HAP-1 (cell line): Measurements from ENCODE around the gene FYN.
"Not testable (repeated sequence)": the region's sequence is repeated elsewhere in the genome, so short reads cannot be mapped to it uniquely, and the experiment has no call there.

Experiments
- DNase-seq, 2 experiments: peaks; one replicate each; pipeline ENCODE4 v3.0.0-alpha.2; 2016 to 2020; ENCODE audit warnings: low spot score in 2 of 2
- H3K27me3 ChIP-seq: fragments of 250-450 bp; sonication (Bioruptor Pico); 2 replicates; pipeline ENCODE4 v1.5.1; 2020; ENCODE audit warnings: low read depth, mild to moderate bottlenecking, moderate library complexity
- H3K36me3 ChIP-seq: fragments of 250-450 bp; sonication (Bioruptor Pico); replicated peaks from 2 replicates; pipeline ENCODE4 v1.5.1; 2020; ENCODE audit warnings: mild to moderate bottlenecking
- H3K4me1 ChIP-seq: fragments of 250-450 bp; sonication (Bioruptor Pico); 2 replicates; pipeline ENCODE4 v1.5.1; 2020; ENCODE audit warnings: mild to moderate bottlenecking
- H3K4me3 ChIP-seq: fragments of 250-450 bp; sonication (Bioruptor Pico); 2 replicates; pipeline ENCODE4 v1.5.1; 2020; ENCODE audit warnings: mild to moderate bottlenecking, moderate library complexity
- H3K9me3 ChIP-seq: fragments of 250-450 bp; sonication (Bioruptor Pico); 2 replicates; pipeline ENCODE4 v1.5.1; 2020; ENCODE audit warnings: mild to moderate bottlenecking, moderate library complexity
- in situ Hi-C: fragments of 300-500 bp; cut with MboI; formaldehyde crosslinking; loops from 3 replicates; pipeline ENCODE4 v1.14.3; 2020; ENCODE audit warnings: low sequenced_read_pairs, inconsistent platforms, mixed read lengths

Gene FYN

DNA sequence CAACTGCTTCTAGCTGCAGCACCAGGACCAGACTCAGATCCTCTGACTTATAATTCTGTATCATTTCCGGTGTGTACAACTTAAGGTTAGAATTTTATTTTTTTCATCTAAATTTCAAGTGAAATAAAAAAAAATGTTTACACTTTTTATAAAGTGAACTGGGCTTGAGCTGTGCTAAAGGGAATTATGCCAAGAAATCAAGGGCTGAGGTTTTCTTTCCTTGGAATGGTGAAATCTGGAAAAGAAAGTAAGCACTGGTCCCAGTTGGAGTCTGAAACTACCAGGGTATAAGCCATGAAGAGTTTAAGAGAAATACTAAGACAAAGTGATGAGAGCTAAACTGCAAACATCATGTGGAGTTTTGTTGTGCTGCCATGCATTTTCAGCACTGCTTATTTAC lies 21.7 kb upstream of the FYN start:
- no peaks in the 10 kb centered on the region; the same call in 1 of the 2 replicates for H3K27me3 ChIP-seq
- no peak for DNase-seq
- no peaks in the 10 kb centered on the region for H3K36me3 ChIP-seq
- H3K4me3 ChIP-seq, result no peak overlapping the region
- in situ Hi-C loops, result no loop called here
- H3K4me1 ChIP-seq, result no peaks in the 10 kb centered on the region; the same call in none of the 2 replicates
- H3K9me3 ChIP-seq, result no peaks in the 10 kb centered on the region

- in situ Hi-C loops, result no loop called here
- Histone ChIP-seq H3K36me3 (no peaks in the 10 kb centered on the region), H3K9me3 (no peaks in the 10 kb centered on the region), H3K4me1 (no peaks in the 10 kb centered on the region; the same call in none of the 2 replicates), H3K4me3 (no peak overlapping the region), H3K27me3 (no peaks in the 10 kb centered on the region; the same call in 1 of the 2 replicates)
- DNase-seq, result no peak
Measured at GRCh38 chr6:111894272-111894671, 21.0 kb upstream of the FYN start.

DNA sequence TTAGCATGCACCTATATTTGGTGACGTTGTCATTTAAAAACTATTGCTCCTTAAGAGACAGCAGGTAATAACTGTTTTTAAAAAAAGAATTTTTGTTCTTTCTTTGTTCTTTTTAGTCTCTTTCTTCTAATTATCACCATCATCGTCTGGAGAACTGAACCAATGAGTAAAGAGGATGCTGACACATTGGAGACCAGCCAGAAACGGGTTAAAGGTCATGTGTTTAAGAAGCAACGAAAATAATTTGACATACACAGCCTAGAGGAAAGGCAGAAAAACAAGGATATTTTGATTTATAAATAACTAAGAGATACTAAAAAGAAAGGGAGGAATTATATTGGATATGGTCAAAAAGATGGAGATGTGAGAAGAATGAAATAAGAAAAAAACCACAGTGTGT lies 19.2 kb upstream of the FYN start:
- no peaks in the 10 kb centered on the region for H3K36me3 ChIP-seq
- H3K9me3 ChIP-seq, result no peaks in the 10 kb centered on the region
- H3K4me1 ChIP-seq, result peaks cover 4% of the 10 kb centered on the region
- H3K27me3 ChIP-seq, result no peaks in the 10 kb centered on the region; the same call in 1 of the 2 replicates
- H3K4me3 ChIP-seq, result no peak overlapping the region
- in situ Hi-C loops, result no loop called here
- no peak for DNase-seq

- H3K4me3 ChIP-seq, result no peak overlapping the region
- DNase-seq, result no peak
- no peaks in the 10 kb centered on the region for H3K9me3 ChIP-seq
- H3K36me3 ChIP-seq, result no peaks in the 10 kb centered on the region
- in situ Hi-C loops, result no loop called here
- no peaks in the 10 kb centered on the region; the same call in 1 of the 2 replicates for H3K27me3 ChIP-seq
- peaks cover 4% of the 10 kb centered on the region for H3K4me1 ChIP-seq
Measured at GRCh38 chr6:111890988-111891387, 17.7 kb upstream of the FYN start.

DNA sequence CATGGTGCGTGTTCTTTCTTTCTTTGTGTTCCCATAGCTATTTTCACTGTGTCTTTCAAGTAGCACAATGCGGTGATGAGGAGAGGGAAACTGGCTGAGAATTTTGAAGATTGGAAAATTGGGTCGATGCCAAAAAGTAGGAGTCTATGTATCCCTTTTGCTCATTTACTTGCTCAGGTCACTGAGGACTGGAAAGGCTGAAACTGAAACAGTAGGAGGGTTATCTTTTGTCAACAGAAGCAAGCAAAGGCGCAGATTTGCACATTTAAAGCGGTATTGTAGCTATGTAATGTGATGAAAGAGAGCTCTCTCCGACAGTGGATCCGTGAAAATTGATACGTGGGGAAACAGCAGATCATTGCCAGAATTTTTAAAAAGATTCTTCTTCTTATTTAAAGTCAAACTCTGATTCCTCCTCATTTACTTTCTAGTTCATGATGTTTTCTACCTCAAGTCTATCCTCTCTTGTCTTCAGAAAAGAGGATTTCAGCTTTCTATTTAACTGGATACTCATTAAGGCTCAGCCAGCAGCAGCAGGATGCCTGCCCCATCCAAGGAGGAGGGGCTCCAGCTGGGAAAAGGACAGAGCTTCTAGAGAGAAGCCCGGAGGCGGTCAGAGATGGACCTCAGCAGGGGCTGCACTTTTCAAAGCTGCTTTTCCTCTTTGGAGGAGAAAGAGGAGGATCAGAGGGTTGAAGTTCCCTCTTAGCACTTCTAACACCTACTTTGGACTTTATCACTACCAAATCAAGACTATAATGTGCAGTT lies 15.9 kb upstream of the FYN start:
- peak; percentile 78 to 87 for DNase-seq
- no peak overlapping the region for H3K4me3 ChIP-seq
- no peaks in the 10 kb centered on the region for H3K27me3 ChIP-seq
- no peaks in the 10 kb centered on the region for H3K36me3 ChIP-seq
- in situ Hi-C loops, result no loop called here
- peaks cover 4% of the 10 kb centered on the region for H3K4me1 ChIP-seq
- H3K9me3 ChIP-seq, result no peaks in the 10 kb centered on the region

DNA sequence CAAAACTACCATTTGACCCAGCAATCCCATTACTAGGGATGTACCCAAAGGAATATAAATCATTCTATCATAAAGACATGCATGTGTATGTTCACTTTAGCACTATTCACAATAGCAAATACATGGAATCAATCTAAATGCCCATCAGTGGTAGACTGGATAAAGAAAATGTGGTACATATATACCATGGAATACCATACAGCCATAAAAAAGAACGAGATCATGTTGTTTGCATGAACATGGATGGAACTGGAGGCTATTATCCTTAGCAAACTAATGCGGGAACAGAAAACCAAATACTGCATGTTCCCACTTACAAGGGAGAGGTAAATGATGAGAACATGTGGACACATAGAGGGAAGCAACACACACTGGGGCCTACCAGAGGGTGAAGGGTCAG lies 13.5 kb upstream of the FYN start:
- H3K4me1 ChIP-seq, H3K4me3 ChIP-seq, H3K9me3 ChIP-seq, DNase-seq, in situ Hi-C loops, H3K36me3 ChIP-seq, H3K27me3 ChIP-seq: not testable (repeated sequence)

GRCh38 chr6:111885373-111886027 lies 12.2 kb upstream of the FYN start:
- in situ Hi-C loops, result no loop called here
- Histone ChIP-seq H3K9me3 (no peaks in the 10 kb centered on the region), H3K4me3 (no peak overlapping the region), H3K36me3 (no peaks in the 10 kb centered on the region), H3K4me1 (peaks cover 8% of the 10 kb centered on the region), H3K27me3 (no peaks in the 10 kb centered on the region)
- DNase-seq, result no peak

DNA sequence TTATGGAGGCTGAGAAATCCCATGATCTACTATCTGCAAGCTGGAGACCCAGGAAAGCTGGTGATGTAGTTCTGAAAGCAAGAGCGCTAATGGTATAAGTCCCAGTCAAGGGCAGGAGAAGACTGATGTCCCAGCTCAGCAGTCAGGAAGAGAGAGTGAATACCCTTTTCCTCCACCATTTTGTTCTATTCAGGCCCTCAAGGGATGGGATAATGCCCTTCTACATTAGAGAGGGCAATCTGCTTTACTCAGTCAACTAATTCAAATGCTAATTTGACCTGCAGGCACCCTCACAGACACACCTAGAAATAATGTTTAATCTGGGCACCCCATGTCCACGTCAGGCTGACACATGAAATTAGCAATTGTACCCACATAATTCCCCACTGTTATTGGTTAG lies 10.8 kb upstream of the FYN start:
- no peaks in the 10 kb centered on the region for H3K27me3 ChIP-seq
- H3K36me3 ChIP-seq, result no peaks in the 10 kb centered on the region
- no peaks in the 10 kb centered on the region for H3K9me3 ChIP-seq
- peaks cover 8% of the 10 kb centered on the region for H3K4me1 ChIP-seq
- DNase-seq, result no peak
- in situ Hi-C loops, result no loop called here
- H3K4me3 ChIP-seq, result no peak overlapping the region

DNA sequence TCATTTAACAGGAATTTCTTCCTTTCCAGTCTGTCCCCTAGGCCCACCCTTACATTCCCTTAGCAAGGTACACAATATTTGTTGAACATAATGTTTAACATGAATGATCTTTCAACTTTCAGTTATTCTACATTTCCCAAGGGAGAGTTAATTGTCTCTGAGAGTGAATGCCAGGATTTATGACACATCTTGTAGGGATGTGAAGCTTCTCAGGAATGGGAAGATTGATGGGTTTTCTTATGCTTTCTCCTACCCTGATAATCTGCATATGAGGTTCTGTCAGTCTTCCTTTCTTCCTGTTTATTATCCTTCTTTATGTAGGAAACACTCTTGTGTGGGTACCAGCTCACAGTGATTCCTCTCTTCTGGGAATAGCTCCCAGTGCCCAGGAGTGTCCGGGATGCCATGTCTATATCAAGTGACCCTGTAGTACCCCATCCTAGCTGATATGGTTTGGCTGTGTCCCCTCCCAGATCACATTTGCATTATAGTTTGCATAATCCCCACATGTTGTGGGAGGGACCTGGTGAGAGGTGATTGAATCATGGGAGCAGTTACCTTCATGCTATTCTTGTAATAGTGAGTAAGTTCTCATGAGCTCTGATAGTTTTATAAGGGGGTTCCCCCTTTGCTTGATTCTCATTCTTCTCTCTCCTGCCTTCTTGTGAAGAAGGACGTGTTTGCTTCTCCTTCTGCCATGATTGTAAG lies 7.1 kb upstream of the FYN start:
- peaks cover 4% of the 10 kb centered on the region; the same call in 1 of the 2 replicates for H3K4me1 ChIP-seq
- in situ Hi-C loops, result no loop called here
- no peaks in the 10 kb centered on the region for H3K27me3 ChIP-seq
- H3K9me3 ChIP-seq, result no peaks in the 10 kb centered on the region
- no peak for DNase-seq
- no peak overlapping the region for H3K4me3 ChIP-seq
- H3K36me3 ChIP-seq, result no peaks in the 10 kb centered on the region

GRCh38 chr6:111875741-111876140 lies 2.5 kb upstream of the FYN start:
- H3K4me3 ChIP-seq, result no peak overlapping the region
- H3K4me1 ChIP-seq, result no peaks in the 10 kb centered on the region
- in situ Hi-C loops, result no loop called here
- no peaks in the 10 kb centered on the region for H3K36me3 ChIP-seq
- H3K27me3 ChIP-seq, result no peaks in the 10 kb centered on the region
- no peak for DNase-seq
- H3K9me3 ChIP-seq, result no peaks in the 10 kb centered on the region

DNA sequence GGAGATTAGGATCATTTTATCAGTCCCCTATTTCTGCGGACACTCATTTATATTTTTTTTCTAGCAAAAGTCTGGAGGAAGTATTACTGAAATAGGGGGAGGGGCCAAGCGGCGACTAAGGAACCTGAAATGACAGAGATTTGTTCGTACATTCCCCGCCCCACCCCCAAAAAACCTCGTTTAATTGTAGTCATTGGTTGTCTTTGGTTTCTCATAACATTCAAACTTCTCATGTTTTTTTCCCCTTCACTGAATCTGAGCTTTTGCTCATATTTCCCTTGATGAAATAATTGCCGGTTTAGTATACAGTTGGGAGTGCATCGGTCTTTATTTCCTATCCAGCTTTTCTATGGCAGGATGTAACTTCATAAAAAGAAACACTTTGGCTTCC lies 768 bp upstream of the FYN start:
- Histone ChIP-seq H3K4me3 (peak overlapping the region; percentile 54), H3K4me1 (no peaks in the 10 kb centered on the region), H3K27me3 (no peaks in the 10 kb centered on the region), H3K36me3 (no peaks in the 10 kb centered on the region), H3K9me3 (no peaks in the 10 kb centered on the region)
- DNase-seq, result peak in 1 of 2 experiments; percentile 46
- in situ Hi-C loops, result no loop called here

DNA sequence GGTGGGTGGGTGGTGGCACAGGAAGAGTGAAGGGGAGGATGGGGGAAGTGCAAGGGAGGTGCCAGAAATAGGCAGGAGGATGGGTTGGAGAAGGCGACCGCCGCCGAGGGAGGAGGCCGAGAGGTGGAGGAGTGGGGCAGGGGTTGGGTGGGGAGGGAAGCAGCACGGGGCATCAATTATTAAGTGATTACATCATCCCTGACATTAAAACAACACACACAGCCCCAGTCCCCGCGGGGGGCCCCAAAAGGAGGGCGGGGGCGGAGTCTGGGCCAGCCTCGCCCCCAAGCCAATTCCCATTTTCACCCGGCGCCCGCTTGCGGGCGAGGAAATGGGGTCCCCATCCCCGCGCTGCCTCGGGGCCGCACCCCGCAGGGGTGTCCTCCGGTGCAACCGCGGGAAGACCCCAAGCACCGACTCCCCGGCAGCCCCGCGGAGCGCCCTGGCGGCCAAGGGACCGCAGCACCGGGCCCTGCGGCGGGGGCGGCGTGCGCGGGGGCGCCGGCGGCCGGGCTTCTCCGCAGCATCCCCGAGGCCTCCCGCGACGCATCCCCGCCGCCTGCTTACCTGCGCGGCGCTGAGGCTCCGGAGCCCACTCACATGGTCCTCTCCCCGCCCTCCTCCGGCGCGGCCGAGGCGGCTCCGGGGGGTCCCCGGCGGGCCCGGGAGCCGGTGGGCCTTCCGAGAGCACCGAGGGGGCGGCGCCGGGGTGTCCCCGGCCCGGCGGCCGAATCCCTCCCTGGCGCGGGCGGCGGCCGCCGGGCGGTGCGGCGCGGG lies 663 bp downstream of the FYN start:
- no peaks in the 10 kb centered on the region for H3K9me3 ChIP-seq
- no peaks in the 10 kb centered on the region for H3K4me1 ChIP-seq
- H3K4me3 ChIP-seq, result peak overlapping the region; percentile 54
- no peak for DNase-seq
- H3K36me3 ChIP-seq, result no peaks in the 10 kb centered on the region
- no peaks in the 10 kb centered on the region for H3K27me3 ChIP-seq
- in situ Hi-C loops, result no loop called here

GRCh38 chr6:111871725-111872400 lies 1.4 kb downstream of the FYN start:
- Histone ChIP-seq H3K27me3 (no peaks in the 10 kb centered on the region), H3K4me3 (peak overlapping the region; percentile 54), H3K4me1 (no peaks in the 10 kb centered on the region), H3K9me3 (no peaks in the 10 kb centered on the region), H3K36me3 (no peaks in the 10 kb centered on the region)
- in situ Hi-C loops, result no loop called here
- DNase-seq, result peak; percentile 38 to 63
